ENCODE data around the gene ARHGAP18. TPM values are rescaled to one million over a fixed set of nuclear protein-coding genes. Genes with fewer than 3 reads are reported as not detected.

ARHGAP18 gene
- polyA plus RNA-seq, 1 of the 3 experiments (the other 2 are of a cell fraction) = 25.0 TPM

DNA sequence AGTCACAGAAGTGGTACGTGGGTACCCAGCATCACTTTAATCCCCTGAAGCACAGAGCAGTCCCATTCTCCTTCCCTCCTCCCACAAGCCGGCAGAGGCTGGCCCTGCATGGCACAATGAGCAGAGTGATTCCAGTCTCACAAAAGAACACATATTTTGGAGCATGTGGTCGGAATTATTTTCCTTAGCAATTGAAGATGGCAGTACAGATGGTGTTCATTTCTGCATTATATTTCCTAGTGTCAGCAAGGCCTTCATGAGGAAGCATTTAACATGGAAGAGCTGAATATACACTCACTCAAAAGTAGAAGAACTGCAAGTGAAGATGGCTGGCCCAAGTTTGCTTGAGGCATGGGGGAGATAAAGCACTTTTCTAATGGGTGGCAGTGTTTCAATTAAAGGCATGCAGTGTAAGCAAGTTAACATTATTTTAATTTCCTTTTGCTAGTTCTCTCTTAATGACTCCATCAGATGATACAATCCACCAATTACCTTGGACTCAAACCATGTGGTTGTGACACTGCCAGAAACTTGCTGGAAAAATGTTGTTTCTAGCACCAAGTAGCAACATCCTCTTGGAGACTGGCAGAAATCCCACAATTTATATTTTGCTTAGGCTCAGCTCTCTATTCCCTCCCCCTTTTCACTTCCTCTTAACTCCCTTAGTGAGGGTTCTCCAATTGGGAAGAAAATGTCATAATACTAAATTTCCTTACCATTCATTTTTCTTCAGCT, 74.4 kb downstream of the ARHGAP18 start:
- ChIA-PET POLR2A (no interaction called here), CTCF (interaction anchor here (1.5 kb wide), 1 partner anchor 37 kb away, joined by 3 read pairs; no protein-coding TSS in a partner anchor)
- H3K9ac ChIP-seq = no peak overlapping the region
- peaks cover 80% of the 10 kb centered on the region for H3K79me2 ChIP-seq (ENCODE audit: insufficient read depth)
- 69% methylated on average over 3 of the region's 3 CpGs for WGBS (ENCODE audit: low lambda C conversion rate)
- no peaks in the 10 kb centered on the region for H4K20me1 ChIP-seq (ENCODE audit: insufficient read depth)
- H3K9me2 ChIP-seq = no peaks in the 10 kb centered on the region
- TF ChIP-seq CHD2 (IDR thresholded peaks at IDR 0.05; ENCODE audit: low read length, partially characterized antibody) (no peak), TCF12 (IDR thresholded peaks at IDR 0.05) (peak; percentile 16; the same call in 1 of the 2 replicates), RXRA (IDR thresholded peaks at IDR 0.05; ENCODE audit: borderline replicate concordance, low read depth) (no peak), RAD21 (IDR thresholded peaks at IDR 0.05; ENCODE audit: low read length) (no peak), MAX (IDR thresholded peaks at IDR 0.05; ENCODE audit: low read depth) (peak; percentile 46; the same call in 1 of the 2 replicates), EP300 (IDR thresholded peaks at IDR 0.05; ENCODE audit: borderline replicate concordance in 1 of 2, low read depth in 1 of 2, low read length in 1 of 2) (peak in 1 of 2 experiments; percentile 10; a peak in 1 of 4 replicates), GATA2 (CRISPR knock-in tag; IDR thresholded peaks at IDR 0.05) (no peak), USF1 (IDR thresholded peaks at IDR 0.05; ENCODE audit: borderline replicate concordance, low read depth) (0 out of 2 replicates have a peak, but pooled peaks have one; percentile 8), PBX3 (IDR thresholded peaks at IDR 0.05) (0 out of 2 replicates have a peak, but pooled peaks have one; percentile 16)
- TF ChIP-seq, protein P1, sequence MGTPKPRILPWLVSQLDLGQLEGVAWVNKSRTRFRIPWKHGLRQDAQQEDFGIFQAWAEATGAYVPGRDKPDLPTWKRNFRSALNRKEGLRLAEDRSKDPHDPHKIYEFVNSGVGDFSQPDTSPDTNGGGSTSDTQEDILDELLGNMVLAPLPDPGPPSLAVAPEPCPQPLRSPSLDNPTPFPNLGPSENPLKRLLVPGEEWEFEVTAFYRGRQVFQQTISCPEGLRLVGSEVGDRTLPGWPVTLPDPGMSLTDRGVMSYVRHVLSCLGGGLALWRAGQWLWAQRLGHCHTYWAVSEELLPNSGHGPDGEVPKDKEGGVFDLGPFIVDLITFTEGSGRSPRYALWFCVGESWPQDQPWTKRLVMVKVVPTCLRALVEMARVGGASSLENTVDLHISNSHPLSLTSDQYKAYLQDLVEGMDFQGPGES (IDR thresholded peaks at IDR 0.05; ENCODE audit: low read depth, low read length) = no peak
- H3K9me3 ChIP-seq = no peaks in the 10 kb centered on the region
- H3F3A ChIP-seq (replicated peaks; ENCODE audit: insufficient read depth) = peaks cover 48% of the 10 kb centered on the region
- peak overlapping the region; percentile 56 to 60 for H3K27ac ChIP-seq (ENCODE audit: low read depth in 2 of 2, low read length in 1 of 2)
- H3K4me2 ChIP-seq = no peak overlapping the region
- H3K4me1 ChIP-seq (ENCODE audit: control insufficient read depth in 1 of 2, insufficient read depth in 2 of 2, low read depth in 1 of 2, low read length in 1 of 2) = peaks cover 3 to 35% of the 10 kb centered on the region in 2 experiments
- H3K4me3 ChIP-seq (ENCODE audit: low read depth in 2 of 2, low read length in 1 of 2) = no peak overlapping the region
- no peak overlapping the region for H2AFZ ChIP-seq (ENCODE audit: low read depth)
- H3K36me3 ChIP-seq (replicated peaks in 1 of 2; ENCODE audit: control insufficient read depth in 1 of 2, insufficient read depth in 2 of 2, low read length in 1 of 2) = peaks cover 26 to 84% of the 10 kb centered on the region in 2 experiments
- no peaks in the 10 kb centered on the region for H3K27me3 ChIP-seq (ENCODE audit: insufficient read depth)
- DNase-seq = no peak

- H3K9ac ChIP-seq = no peak overlapping the region
- H3K4me1 ChIP-seq (ENCODE audit: control insufficient read depth in 1 of 2, insufficient read depth in 2 of 2, low read depth in 1 of 2, low read length in 1 of 2) = peaks cover 3 to 31% of the 10 kb centered on the region in 2 experiments
- no peaks in the 10 kb centered on the region for H4K20me1 ChIP-seq (ENCODE audit: insufficient read depth)
- no peak overlapping the region for H3K4me2 ChIP-seq
- POLR2A ChIA-PET = no interaction called here
- H3F3A ChIP-seq (replicated peaks; ENCODE audit: insufficient read depth) = peaks cover 51% of the 10 kb centered on the region
- H3K27ac ChIP-seq (ENCODE audit: low read depth in 2 of 2, low read length in 1 of 2) = peak overlapping the region; percentile 43 to 56; a peak in 3 of 4 replicates
- H3K79me2 ChIP-seq (ENCODE audit: insufficient read depth) = peaks cover 78% of the 10 kb centered on the region
- H3K27me3 ChIP-seq (ENCODE audit: insufficient read depth) = no peaks in the 10 kb centered on the region
- H2AFZ ChIP-seq (ENCODE audit: low read depth) = no peak overlapping the region
- TF ChIP-seq EP300 (IDR thresholded peaks at IDR 0.05; ENCODE audit: borderline replicate concordance in 1 of 2, low read depth in 1 of 2, low read length in 1 of 2) = no peak
- TF ChIP-seq CTCF (IDR thresholded peaks at IDR 0.05) = no peak
- TF ChIP-seq, protein P2, sequence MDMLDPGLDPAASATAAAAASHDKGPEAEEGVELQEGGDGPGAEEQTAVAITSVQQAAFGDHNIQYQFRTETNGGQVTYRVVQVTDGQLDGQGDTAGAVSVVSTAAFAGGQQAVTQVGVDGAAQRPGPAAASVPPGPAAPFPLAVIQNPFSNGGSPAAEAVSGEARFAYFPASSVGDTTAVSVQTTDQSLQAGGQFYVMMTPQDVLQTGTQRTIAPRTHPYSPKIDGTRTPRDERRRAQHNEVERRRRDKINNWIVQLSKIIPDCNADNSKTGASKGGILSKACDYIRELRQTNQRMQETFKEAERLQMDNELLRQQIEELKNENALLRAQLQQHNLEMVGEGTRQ (IDR thresholded peaks at IDR 0.05; ENCODE audit: borderline replicate concordance, low read depth, low read length) = no peak
- no peak for TF ChIP-seq GATA2 (CRISPR knock-in tag; IDR thresholded peaks at IDR 0.05)
- no peaks in the 10 kb centered on the region for H3K9me3 ChIP-seq
- peaks cover 27 to 84% of the 10 kb centered on the region in 2 experiments for H3K36me3 ChIP-seq (replicated peaks in 1 of 2; ENCODE audit: control insufficient read depth in 1 of 2, insufficient read depth in 2 of 2, low read length in 1 of 2)
- DNase-seq = no peak
- no peaks in the 10 kb centered on the region for H3K9me2 ChIP-seq
- no peak overlapping the region for H3K4me3 ChIP-seq (ENCODE audit: low read depth in 2 of 2, low read length in 1 of 2)
- 86% methylated on average over 4 of the region's 4 CpGs for WGBS (ENCODE audit: low lambda C conversion rate)
- CTCF ChIA-PET = interaction anchor here (1.5 kb wide), 1 partner anchor 36 kb away, joined by 3 read pairs; no protein-coding TSS in a partner anchor
Measured at GRCh38 chr6:129634411-129635230, 75.4 kb downstream of the ARHGAP18 start.

All from SK-N-SH (cell line).